ENCODE results near the gene ANKZF1.

ANKZF1 gene

DNA sequence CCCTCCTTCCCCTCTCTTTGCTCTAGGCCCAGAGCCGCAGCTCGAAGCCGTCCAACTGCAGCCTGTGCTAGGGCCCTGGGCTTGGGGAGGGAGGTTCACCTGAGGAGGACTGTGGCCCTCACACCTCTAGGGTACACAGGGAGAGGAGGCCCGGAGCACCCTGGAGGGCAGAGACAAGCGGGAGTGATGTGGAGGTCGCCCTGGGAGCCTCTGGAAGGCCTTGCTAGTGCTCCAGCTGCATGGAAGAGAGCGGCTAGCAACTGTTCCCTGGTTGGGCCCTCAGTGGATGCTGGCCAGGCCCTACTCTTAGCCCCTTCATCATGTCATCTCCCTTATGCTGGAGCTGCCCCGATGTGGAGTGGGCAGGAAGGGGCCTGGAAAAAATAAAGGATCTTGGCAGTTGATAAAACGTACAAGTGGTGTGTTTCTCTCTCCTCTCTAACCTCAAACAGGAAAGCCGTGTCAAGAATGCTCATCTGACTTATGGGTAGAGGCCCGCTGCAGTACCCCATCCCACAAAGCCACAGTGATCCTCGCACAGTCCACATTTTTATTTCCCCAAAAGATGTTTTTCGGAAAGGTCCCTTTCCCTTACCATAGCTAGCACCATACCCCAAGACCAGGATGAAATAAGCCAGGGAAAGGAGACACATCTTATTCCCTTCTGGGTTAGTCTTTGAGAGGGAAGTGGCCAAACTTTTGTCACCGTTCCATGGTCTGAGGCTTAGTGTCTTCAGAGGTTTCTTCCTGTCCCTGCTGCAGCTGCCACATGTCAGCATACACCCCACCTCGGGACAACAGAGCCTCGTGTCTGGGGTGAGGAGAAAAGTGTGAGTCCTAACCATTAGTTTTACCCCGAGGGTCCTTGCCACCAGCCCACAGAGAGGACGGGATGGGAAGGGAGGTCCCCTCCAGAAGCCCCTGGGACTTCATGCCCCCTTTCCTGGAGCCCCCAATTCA lies 20.1 kb upstream of the ANKZF1 start:
- Histone ChIP-seq H3K4me1 (ENCODE audit: insufficient read depth, low read length) (0 out of 2 replicates have a peak, but pooled peaks cover 3% of the 10 kb centered on the region), H3K4me3 (ENCODE audit: low read length) (no peak overlapping the region), H3K27ac (ENCODE audit: low read depth, low read length) (no peak overlapping the region), H3K27me3 (ENCODE audit: insufficient read depth, low read length) (no peaks in the 10 kb centered on the region), H3K9ac (ENCODE audit: low read depth, low read length) (no peak overlapping the region), H3K36me3 (ENCODE audit: insufficient read depth, low read length) (peaks cover 57% of the 10 kb centered on the region), H3K9me3 (ENCODE audit: insufficient read depth, low read depth, low read length) (no peaks in the 10 kb centered on the region)
- WGBS, result 95% methylated on average over 17 of the region's 18 CpGs

GRCh38 chr2:219210196-219210885 lies 19.3 kb upstream of the ANKZF1 start:
- H3K36me3 ChIP-seq (ENCODE audit: insufficient read depth, low read length), result peaks cover 65% of the 10 kb centered on the region
- 95% methylated on average over 24 of the region's 24 CpGs for WGBS
- no peaks in the 10 kb centered on the region for H3K27me3 ChIP-seq (ENCODE audit: insufficient read depth, low read length)
- H3K9ac ChIP-seq (ENCODE audit: low read depth, low read length), result no peak overlapping the region
- no peaks in the 10 kb centered on the region for H3K9me3 ChIP-seq (ENCODE audit: insufficient read depth, low read depth, low read length)
- no peak overlapping the region for H3K27ac ChIP-seq (ENCODE audit: low read depth, low read length)
- H3K4me1 ChIP-seq (ENCODE audit: insufficient read depth, low read length), result 0 out of 2 replicates have a peak, but pooled peaks cover 3% of the 10 kb centered on the region
- H3K4me3 ChIP-seq (ENCODE audit: low read length), result no peak overlapping the region

DNA sequence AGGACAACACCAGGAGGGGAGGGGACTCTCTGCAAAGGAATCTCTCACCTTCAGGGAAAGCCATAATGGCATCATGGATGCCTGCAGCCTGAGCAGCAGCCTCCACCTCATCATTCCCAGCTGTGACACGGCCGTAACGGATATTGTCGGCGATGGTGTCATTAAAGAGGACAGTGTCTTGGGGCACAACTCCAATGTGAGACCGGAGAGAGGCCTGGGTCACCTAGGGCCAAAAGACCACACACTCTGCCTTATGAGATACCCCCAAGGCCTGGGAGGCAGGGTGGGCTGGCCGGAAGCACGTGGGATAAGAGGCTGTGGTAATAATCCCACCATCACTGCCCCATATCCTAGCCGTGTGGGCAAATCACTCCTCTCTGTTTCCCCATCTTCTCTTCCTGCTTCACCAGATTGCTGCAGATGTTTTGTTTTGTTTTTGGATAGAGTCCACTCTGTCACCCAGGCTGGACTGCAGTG lies 18.7 kb upstream of the ANKZF1 start:
- 92% methylated on average over 9 of the region's 9 CpGs for WGBS
- no peaks in the 10 kb centered on the region for H3K27me3 ChIP-seq (ENCODE audit: insufficient read depth, low read length)
- H3K4me1 ChIP-seq (ENCODE audit: insufficient read depth, low read length), result 0 out of 2 replicates have a peak, but pooled peaks cover 3% of the 10 kb centered on the region
- H3K9me3 ChIP-seq (ENCODE audit: insufficient read depth, low read depth, low read length), result no peaks in the 10 kb centered on the region
- H3K36me3 ChIP-seq (ENCODE audit: insufficient read depth, low read length), result peaks cover 66% of the 10 kb centered on the region
- H3K9ac ChIP-seq (ENCODE audit: low read depth, low read length), result no peak overlapping the region
- H3K4me3 ChIP-seq (ENCODE audit: low read length), result no peak overlapping the region
- H3K27ac ChIP-seq (ENCODE audit: low read depth, low read length), result no peak overlapping the region

DNA sequence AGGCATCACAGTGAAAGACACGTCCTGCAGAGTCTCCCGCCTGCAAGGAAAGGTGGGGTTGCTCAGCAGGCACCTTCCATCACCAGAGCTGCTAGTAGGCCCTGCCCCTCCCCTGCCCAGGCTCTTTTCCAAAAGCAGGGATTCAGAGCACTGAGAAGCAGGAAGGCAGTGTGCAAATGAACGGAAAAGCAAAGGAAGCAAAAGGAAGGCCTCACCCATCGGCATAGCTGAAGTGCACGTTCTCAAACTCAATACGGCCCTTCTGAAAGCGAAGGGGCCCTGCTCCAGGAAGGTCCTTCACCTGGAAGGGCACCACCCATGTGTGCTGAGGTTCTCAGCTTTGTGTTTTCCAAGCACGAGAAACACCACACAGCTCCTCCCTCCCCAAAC lies 16.6 kb upstream of the ANKZF1 start:
- H3K27ac ChIP-seq (ENCODE audit: low read depth, low read length), result no peak overlapping the region
- H3K9ac ChIP-seq (ENCODE audit: low read depth, low read length), result no peak overlapping the region
- peaks cover 6% of the 10 kb centered on the region for H3K4me1 ChIP-seq (ENCODE audit: insufficient read depth, low read length)
- H3K36me3 ChIP-seq (ENCODE audit: insufficient read depth, low read length), result peaks cover 64% of the 10 kb centered on the region
- no peaks in the 10 kb centered on the region for H3K27me3 ChIP-seq (ENCODE audit: insufficient read depth, low read length)
- no peaks in the 10 kb centered on the region for H3K9me3 ChIP-seq (ENCODE audit: insufficient read depth, low read depth, low read length)
- H3K4me3 ChIP-seq (ENCODE audit: low read length), result no peak overlapping the region
- 95% methylated on average over 8 of the region's 8 CpGs for WGBS

- peaks cover 58% of the 10 kb centered on the region for H3K36me3 ChIP-seq (ENCODE audit: insufficient read depth, low read length)
- peaks cover 7% of the 10 kb centered on the region for H3K4me1 ChIP-seq (ENCODE audit: insufficient read depth, low read length)
- no peak overlapping the region for H3K27ac ChIP-seq (ENCODE audit: low read depth, low read length)
- no peak overlapping the region for H3K4me3 ChIP-seq (ENCODE audit: low read length)
- no peaks in the 10 kb centered on the region for H3K27me3 ChIP-seq (ENCODE audit: insufficient read depth, low read length)
- WGBS, result 97% methylated on average over 10 of the region's 10 CpGs
- no peak overlapping the region for H3K9ac ChIP-seq (ENCODE audit: low read depth, low read length)
- no peaks in the 10 kb centered on the region for H3K9me3 ChIP-seq (ENCODE audit: insufficient read depth, low read depth, low read length)
Observed at GRCh38 chr2:219213486-219214071, 16.0 kb upstream of the ANKZF1 start.

GRCh38 chr2:219214141-219214540 lies 15.5 kb upstream of the ANKZF1 start:
- Histone ChIP-seq H3K36me3 (ENCODE audit: insufficient read depth, low read length) (peaks cover 53% of the 10 kb centered on the region), H3K4me3 (ENCODE audit: low read length) (no peak overlapping the region), H3K4me1 (ENCODE audit: insufficient read depth, low read length) (peaks cover 7% of the 10 kb centered on the region), H3K27me3 (ENCODE audit: insufficient read depth, low read length) (no peaks in the 10 kb centered on the region), H3K9me3 (ENCODE audit: insufficient read depth, low read depth, low read length) (no peaks in the 10 kb centered on the region), H3K27ac (ENCODE audit: low read depth, low read length) (no peak overlapping the region), H3K9ac (ENCODE audit: low read depth, low read length) (no peak overlapping the region)
- 96% methylated on average over 15 of the region's 15 CpGs for WGBS

DNA sequence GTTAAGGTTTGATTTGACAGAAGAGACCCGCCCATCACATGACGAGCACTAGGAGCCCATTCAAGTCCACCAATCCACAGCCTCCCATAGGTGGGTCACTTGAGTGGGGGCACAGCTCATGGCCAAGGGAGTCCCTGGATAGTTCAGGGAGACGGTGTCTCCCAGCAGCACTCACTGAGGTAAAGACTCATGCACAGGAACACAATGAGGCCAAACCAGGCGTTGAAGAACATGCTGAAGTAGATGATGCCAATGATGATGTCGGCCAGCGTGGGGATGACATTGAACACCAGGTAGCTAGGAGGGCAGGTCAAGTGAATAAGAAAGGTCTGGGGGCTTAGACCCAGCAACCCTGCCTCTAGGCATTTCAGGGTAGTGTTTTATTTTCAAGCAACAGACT lies 14.8 kb upstream of the ANKZF1 start:
- Histone ChIP-seq H3K36me3 (ENCODE audit: insufficient read depth, low read length) (peaks cover 49% of the 10 kb centered on the region), H3K4me3 (ENCODE audit: low read length) (no peak overlapping the region)
- WGBS, result 95% methylated on average over 6 of the region's 6 CpGs

GRCh38 chr2:219215871-219216534 lies 13.6 kb upstream of the ANKZF1 start:
- 93% methylated on average over 27 of the region's 27 CpGs for WGBS
- Histone ChIP-seq H3K4me3 (ENCODE audit: low read length) (no peak overlapping the region), H3K27ac (ENCODE audit: low read depth, low read length) (no peak overlapping the region), H3K9me3 (ENCODE audit: insufficient read depth, low read depth, low read length) (no peaks in the 10 kb centered on the region), H3K27me3 (ENCODE audit: insufficient read depth, low read length) (no peaks in the 10 kb centered on the region), H3K4me1 (ENCODE audit: insufficient read depth, low read length) (peaks cover 7% of the 10 kb centered on the region), H3K36me3 (ENCODE audit: insufficient read depth, low read length) (peaks cover 47% of the 10 kb centered on the region), H3K9ac (ENCODE audit: low read depth, low read length) (no peak overlapping the region)

More for the DNA sequence above, 14.8 kb upstream of the ANKZF1 start:
- no peaks in the 10 kb centered on the region for H3K9me3 ChIP-seq (ENCODE audit: insufficient read depth, low read depth, low read length)
- no peak overlapping the region for H3K27ac ChIP-seq (ENCODE audit: low read depth, low read length)
- H3K4me1 ChIP-seq (ENCODE audit: insufficient read depth, low read length), result peaks cover 7% of the 10 kb centered on the region
- H3K9ac ChIP-seq (ENCODE audit: low read depth, low read length), result no peak overlapping the region
- no peaks in the 10 kb centered on the region for H3K27me3 ChIP-seq (ENCODE audit: insufficient read depth, low read length)

GRCh38 chr2:219216535-219216915 lies 13.1 kb upstream of the ANKZF1 start:
- peaks cover 49% of the 10 kb centered on the region for H3K36me3 ChIP-seq (ENCODE audit: insufficient read depth, low read length)

GRCh38 chr2:219218217-219218731 lies 11.3 kb upstream of the ANKZF1 start:
- Histone ChIP-seq H3K36me3 (ENCODE audit: insufficient read depth, low read length) (peaks cover 52% of the 10 kb centered on the region), H3K4me3 (ENCODE audit: low read length) (peak overlapping the region; percentile 63), H3K27ac (ENCODE audit: low read depth, low read length) (peak overlapping the region; percentile 71), H3K4me1 (ENCODE audit: insufficient read depth, low read length) (peaks cover 7% of the 10 kb centered on the region), H3K27me3 (ENCODE audit: insufficient read depth, low read length) (no peaks in the 10 kb centered on the region), H3K9me3 (ENCODE audit: insufficient read depth, low read depth, low read length) (no peaks in the 10 kb centered on the region), H3K9ac (ENCODE audit: low read depth, low read length) (peak overlapping the region; percentile 88)
- WGBS, result 1% methylated on average over 37 of the region's 37 CpGs

More at GRCh38 chr2:219216535-219216915, 13.1 kb upstream of the ANKZF1 start:
- Histone ChIP-seq H3K4me3 (ENCODE audit: low read length) (no peak overlapping the region), H3K4me1 (ENCODE audit: insufficient read depth, low read length) (peaks cover 7% of the 10 kb centered on the region), H3K9me3 (ENCODE audit: insufficient read depth, low read depth, low read length) (no peaks in the 10 kb centered on the region), H3K27ac (ENCODE audit: low read depth, low read length) (no peak overlapping the region), H3K9ac (ENCODE audit: low read depth, low read length) (no peak overlapping the region), H3K27me3 (ENCODE audit: insufficient read depth, low read length) (no peaks in the 10 kb centered on the region)
- 89% methylated on average over 6 of the region's 6 CpGs for WGBS
